GM15510 (cell line): ENCODE data around the gene GAL3ST1.

Experiments used
- POLR2A ChIP-seq: IDR thresholded peaks from 3 replicates; pipeline ENCODE4 v1.6.1; 2011; ENCODE audit warnings: borderline replicate concordance; ENCODE audit not compliant: insufficient read length; ENCODE audit errors: extremely low read depth

Gene GAL3ST1

DNA sequence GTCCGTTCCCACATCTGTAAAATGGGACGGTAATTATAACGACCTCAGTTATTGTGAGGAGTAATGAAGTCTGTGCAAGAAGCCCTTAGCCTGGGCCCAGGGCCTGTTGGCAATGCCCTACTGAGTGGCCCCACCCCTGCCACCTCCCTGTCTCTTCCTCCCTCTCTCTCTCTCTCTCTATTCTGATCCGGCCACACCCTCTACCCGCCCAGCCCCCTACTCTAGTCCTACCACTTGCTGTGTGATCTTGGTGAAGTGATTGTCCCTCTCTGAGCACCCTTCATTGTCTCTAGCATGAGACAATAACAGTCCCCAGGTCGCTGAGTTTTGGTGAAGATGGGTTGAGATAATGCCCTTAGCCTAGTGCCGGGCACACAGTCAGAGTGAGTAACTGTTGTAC, 20.5 kb downstream of the GAL3ST1 start:
- TF ChIP-seq POLR2A: no peak

DNA sequence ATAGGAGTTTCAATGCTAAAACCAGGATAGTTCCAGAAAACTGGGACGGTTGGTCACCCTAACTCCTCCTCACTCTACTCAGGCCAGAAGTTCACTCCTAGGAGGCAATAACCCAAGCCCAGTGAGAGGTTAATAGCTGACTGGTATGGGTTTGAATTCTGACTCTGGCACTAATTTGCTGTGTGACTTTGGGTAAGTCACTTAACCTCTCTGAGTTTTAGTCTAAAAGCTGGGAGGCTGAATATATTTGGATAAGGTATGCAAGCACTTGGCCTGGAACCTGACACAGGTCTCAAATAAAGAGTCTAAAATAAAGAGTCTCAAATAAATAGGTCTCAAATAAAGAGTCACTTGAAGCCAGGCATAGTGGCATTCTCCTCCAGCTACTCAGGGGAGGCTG, 21.7 kb downstream of the GAL3ST1 start:
- TF ChIP-seq POLR2A: no peak

DNA sequence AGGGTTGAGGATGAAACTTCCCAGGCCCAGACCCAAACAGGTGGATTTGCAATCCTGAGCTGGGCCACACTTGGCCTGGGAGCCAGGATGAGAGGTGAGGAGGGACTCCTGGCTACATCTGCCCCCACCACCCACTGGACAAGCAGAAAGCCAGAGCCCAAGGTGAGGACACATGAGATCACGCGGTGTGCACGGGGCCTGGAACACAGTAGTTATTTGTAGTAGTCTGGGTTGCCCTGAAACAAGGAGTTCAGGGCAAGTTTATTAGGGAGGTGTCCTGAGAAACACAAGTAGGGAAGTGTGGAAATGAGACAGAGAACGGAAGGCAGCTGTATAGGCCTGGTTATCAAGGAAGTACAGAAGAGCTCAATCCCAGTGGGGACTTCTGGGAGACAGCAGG, 27.3 kb downstream of the GAL3ST1 start:
- no peak for TF ChIP-seq POLR2A

DNA sequence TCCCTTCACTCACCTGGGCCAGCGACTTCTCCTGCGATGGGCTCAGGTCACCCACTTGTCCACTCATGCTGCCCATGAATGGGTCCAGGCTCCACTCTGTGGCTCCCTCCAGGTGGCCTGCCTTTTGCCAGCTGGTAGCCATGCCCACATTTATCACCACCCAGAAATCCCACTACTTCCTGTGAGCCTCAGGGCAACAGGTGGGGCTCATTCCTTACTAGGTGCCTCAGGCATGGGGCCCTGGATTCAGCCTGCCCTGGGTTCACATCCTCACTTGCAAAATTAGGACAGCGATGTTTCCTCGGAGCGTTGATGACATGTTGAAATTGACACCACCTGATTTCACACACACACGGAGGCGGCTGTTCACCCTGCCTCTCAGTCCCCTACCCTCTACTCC, 27.8 kb downstream of the GAL3ST1 start, which contains the start of gene SEC14L6:
TSS of gene SEC14L6 (minus strand) at position 126 of the 400 bp plus-strand sequence. CDS start at position 67, 59 bp downstream.
- no peak for TF ChIP-seq POLR2A

DNA sequence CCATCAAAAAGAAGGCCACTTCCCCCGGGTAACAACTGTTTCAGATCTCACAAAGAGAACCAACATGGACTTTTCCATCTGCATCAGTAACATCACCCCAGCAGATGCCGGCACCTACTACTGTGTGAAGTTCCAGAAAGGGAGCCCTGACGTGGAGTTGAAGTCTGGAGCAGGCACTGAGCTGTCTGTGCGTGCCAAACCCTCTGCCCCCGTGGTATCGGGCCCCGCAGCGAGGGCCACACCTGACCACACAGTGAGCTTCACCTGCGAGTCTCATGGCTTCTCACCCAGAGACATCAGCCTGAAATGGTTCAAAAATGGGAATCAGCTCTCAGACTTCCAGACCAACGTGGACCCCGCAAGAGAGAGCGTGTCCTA, 31.7 kb downstream of the GAL3ST1 start:
- TF ChIP-seq POLR2A: no peak

DNA sequence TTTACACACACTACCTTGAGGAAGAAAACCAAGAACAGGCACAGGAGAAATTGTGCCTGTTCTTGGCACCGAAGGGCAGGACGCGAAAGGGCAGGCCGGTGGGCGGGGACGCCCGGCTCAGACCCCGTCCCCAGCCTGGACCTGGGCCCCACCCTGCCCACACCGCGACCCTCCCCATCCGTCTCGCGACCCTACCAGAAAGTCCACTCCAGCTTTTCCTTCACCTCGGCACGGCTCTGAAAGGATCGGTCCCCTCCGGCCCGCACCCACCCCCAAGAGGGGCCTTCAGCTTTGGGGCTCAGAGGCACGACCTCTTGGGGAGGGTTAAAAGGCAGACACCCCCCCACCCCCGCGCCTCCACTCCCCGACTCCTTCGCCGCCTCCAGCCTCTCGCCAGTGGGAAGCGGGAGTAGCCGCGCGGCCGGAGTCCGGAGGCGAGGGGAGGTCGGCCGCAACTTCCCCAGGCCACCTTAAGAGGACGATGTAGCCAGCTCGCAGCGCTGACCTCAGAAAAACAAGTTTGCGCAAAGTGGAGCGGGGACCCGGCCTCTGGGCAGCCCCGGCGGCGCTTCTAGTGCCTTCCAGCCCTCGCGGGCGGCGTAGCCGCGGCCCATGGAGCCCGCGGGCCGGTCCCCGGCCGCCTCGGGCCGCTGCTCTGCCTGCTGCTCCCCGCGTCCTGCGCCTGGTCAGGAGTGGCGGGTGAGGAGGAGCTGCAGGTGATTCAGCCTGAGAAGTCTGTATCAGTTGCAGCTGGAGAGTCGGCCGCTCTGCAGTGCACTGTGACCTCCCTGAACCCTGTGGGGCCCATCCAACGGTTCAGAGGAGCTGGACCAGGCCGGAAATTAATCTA, 32.3 kb downstream of the GAL3ST1 start:
- no peak for TF ChIP-seq POLR2A

DNA sequence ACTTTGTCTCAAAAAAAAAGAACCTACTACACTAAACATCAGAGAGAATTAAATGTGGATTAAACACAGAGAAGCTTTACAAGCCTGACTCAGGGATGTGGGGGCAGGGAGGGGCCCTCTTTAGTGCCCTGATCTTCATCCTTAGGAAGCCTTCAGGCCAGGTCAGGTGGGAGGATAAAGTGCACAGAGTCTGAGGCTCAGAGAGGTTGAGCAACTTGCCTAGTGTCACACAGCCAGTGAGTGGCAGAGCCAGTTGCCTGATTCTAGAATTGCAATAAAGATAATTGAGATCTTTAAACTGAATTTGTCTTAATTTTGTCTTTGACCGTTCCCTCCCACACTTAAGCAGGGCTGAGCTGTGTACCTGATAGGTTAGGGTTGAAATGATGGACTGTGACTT, 35.1 kb downstream of the GAL3ST1 start:
- TF ChIP-seq POLR2A: no peak

DNA sequence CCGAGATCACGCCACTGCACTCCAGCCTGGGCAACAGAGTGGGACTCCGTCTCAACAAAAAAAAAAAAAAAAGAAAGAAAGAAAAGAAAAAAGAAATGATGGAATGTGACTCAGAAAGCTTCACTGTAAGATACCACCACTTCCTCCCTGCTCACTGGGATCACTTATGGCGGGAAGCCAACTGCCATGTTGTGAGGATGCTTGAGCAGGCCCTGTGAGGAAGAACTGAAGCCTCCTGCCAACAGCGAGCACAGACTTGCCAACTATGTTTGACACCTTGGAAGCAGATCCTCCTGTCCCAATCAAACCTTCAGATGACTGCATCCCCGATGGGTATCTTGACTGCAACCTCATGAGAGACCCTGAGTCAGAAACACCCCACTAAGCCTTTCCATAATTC, 36.2 kb downstream of the GAL3ST1 start:
- TF ChIP-seq POLR2A: no peak

DNA sequence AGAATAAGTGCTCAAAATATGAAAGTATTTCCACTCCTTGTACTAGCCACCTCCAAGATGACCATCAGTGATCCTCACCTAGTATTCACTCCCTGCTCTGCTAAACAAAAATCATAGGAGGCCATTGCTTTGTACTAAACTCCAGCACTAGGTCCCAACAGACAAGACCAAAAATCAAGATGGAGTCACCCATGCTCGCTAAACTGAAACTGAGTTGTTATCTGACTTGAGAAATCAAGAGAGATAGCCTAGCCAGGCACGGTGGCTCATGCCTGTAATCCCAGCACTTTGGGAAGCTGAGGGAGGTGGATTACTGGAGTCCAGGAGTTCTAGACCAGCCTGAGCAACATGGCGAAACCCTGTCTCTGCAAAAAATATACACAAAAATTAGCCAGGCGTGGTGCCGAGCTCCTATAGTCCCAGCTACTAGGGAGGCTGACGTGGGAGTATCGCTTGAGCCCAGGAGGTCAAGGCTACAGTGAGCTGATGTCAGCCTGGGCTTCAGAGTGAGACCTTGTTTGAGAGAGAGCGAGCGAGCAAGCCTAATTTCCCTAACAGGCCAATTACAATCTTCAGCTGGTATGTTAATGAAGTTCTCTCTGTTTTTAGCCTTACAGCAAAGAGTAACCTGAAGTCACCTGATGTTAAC, 37.3 kb downstream of the GAL3ST1 start:
- TF ChIP-seq POLR2A: no peak

DNA sequence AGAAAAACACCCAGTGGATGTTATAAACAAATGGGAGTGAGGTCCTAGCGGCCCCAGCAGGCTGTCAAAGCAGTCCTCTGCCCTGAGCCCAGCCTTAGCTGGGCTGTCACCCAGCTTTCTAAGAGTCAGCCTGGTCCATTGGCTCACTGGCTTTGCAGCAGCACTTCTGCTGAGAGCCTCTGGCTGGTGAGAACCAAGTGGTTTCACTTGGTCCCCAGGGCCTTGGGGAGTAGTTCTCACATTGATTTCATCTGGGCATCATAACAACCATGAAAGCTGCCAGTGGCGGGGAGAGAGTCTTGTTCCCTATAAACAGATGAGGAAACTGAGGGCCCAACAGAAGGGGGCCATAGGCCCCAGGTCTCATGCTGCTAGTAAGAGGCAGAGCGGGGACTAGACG, 39.3 kb downstream of the GAL3ST1 start:
- TF ChIP-seq POLR2A: no peak

DNA sequence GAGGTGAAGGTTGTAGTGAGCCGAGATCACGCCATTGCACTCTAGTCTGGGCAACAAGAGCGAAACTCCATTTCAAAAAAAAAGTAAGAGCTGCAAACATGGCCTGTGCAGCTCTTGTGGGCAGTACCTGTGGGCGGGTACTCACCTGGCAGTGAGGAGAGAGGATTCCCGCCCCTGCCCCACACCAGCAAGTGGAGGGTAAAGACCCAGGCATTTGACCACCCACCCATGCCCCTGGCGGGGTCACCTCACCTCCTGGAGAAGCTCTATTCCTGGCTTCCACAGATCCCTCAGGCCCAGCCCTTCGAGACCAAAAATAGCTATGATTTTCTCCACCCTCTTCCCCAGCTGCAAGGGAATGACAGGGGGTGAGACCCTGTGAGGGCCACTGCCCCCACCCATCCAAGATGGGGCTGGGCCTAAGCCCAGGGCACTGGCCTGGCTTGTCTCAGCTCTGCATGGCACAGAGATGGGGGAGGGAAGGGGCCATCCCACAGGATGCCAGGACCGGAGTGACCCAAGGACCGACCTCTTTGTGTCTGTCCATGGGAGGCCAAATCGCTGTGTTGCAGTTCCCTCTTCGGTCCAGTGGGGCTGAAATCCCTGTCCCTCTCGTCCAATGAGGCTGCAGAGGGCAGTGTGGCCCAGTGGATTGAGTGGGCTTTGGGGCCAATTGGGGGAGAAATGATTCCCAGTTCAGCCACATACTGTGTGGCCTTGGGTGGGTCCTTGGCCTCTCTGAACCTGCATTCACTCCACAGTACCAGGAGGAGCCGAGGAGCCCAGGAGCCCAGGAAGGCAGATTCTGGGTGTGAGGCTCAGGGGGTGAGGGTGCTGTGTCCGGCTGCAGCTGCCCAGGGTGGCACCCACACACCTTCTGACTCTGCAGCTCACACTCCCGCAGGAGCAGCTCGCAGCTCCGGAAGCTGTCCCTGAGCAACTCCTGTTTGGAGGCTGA, 42.5 kb downstream of the GAL3ST1 start:
- no peak for TF ChIP-seq POLR2A

DNA sequence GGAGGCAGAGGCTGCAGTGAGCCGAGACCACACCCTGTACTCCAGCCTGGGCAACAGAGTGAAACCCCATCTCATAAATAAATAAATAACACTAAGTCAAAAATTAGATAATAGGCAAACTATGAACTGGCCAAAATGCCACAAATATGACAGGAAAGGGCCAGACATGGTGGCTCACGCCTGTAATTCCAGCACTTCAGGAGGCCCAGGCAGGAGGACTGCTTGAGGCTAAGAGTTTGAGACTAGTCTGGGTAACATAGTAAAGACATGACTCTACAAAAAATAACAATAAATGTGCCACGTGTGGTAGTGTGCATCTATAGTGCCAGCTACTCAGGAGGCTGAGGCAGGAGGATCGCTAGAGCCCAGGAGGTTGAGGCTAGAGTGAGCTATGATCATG, 47.8 kb downstream of the GAL3ST1 start:
- no peak for TF ChIP-seq POLR2A

DNA sequence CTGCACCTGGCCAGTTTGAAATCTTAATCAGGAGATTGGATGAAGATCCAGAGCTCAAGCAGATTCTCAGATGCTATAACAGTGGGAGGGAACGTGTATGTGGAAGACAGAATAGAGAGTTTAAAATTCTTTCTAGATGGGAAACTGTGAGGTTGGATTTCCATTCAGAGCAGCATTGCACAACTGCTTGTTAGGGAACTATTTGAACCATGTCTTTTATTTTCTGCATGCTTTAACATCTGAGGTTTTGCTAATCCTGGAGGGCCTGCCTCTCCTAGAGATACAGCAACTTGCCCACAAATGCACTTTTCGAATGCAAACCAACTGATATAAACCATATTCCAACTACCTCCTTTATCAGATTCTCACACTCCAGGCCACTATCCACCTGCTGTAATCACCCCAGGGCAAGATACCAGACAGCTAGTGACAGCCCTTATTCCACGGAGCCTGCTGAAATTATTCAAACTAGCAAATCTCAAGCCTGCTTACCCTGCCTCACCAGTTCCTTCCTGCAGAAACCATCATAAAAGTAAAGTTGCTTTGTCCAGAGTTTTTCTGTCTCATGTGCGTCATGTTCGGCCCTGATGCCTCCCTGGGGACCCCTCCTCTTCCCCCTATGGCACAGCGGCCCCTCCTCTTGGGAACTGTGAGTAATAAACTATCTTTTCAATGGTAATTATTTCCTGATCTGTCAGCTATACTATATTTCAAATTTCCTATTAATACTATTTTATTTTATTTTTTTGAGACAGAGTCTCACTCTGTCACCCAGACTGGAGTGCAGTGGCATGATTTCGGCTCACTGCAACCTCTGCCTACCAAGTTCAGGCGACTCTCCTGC, 50.6 kb downstream of the GAL3ST1 start:
- no peak for TF ChIP-seq POLR2A
